Measurements from ENCODE around the gene LMF1.

DNA sequence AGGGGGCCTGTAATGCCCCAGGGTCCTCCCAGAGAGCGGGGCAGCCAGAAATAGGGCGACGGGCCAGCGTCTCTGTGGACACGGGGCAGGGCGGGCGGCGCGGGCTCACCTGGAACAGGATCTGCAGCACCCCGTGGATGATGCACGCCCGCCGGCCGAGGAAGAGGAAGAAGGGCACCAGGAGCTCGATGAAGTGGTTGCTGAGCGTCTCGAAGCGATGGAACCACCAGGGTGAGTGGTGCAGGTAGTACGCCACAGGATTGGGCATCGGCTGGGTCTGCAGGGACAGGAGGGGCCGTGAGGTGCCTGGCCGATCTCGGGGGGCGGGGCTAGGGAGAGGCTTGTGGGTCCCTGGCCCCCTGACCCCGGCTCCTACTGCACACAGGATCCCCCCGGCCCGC is 91.3 kb downstream of the LMF1 start:
- TF ChIP-seq, protein P1, sequence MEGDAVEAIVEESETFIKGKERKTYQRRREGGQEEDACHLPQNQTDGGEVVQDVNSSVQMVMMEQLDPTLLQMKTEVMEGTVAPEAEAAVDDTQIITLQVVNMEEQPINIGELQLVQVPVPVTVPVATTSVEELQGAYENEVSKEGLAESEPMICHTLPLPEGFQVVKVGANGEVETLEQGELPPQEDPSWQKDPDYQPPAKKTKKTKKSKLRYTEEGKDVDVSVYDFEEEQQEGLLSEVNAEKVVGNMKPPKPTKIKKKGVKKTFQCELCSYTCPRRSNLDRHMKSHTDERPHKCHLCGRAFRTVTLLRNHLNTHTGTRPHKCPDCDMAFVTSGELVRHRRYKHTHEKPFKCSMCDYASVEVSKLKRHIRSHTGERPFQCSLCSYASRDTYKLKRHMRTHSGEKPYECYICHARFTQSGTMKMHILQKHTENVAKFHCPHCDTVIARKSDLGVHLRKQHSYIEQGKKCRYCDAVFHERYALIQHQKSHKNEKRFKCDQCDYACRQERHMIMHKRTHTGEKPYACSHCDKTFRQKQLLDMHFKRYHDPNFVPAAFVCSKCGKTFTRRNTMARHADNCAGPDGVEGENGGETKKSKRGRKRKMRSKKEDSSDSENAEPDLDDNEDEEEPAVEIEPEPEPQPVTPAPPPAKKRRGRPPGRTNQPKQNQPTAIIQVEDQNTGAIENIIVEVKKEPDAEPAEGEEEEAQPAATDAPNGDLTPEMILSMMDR (IDR thresholded peaks at IDR 0.05) = no peak
- no peak for TF ChIP-seq POLR2A (IDR thresholded peaks at IDR 0.05)
